A549 (cell line): ENCODE data around the gene TMEM120B. TPM values are rescaled to one million over a fixed set of nuclear protein-coding genes. Genes with fewer than 3 reads are reported as not detected.
A peak's percentile ranks its signal among the peaks of the same experiment; 100 is the strongest.

Source experiments
- ATAC-seq, 2 experiments: fragments of 200-7000 bp in 1 of 2; fragments of >200 bp in 1 of 2; cut with Nextera tagmentation in 1 of 2; cut with Tn5 transposase in 1 of 2; 3 replicates each; pipeline versions ENCODE4 v1.8.0 to v1.9.1; 2018 to 2020; ENCODE audit warnings: mild to moderate bottlenecking in 1 of 2, moderate library complexity in 1 of 2
- CTCF ChIA-PET: fragments of 300-600 bp; sonication (Branson Sonifier 250); formaldehyde crosslinking; extraction: SDS; loops from one replicate; lab custom pipeline; 2021; ENCODE audit warnings: antibody characterized with exemption, inconsistent platforms; lab: Yijun Ruan, JAX
- POLR2A ChIA-PET: fragments of 350-600 bp; formaldehyde crosslinking; extraction: SDS; loops from one replicate; lab custom pipeline; 2021; ENCODE audit warnings: antibody characterized with exemption, inconsistent platforms; lab: Yijun Ruan, JAX
- DNase-seq, 2 experiments: peaks; one replicate each; pipeline versions ENCODE4 v3.0.0 to v3.0.0-alpha.2; 2011 to 2016; ENCODE audit warnings: low read depth in 1 of 2, low spot score in 1 of 2
- FAIRE-seq: peaks from 2 replicates; lab custom pipeline; 2011; peaks lifted over from hg19 to GRCh38; lab: Jason Lieb, UNC
- H3K27ac ChIP-seq, 2 experiments: fragments of >200 bp; sonication (Bioruptor Twin); formaldehyde crosslinking; 3 replicates each; pipeline ENCODE4 v1.5.1; 2016 to 2017
- H3K4me1 ChIP-seq: fragments of >200 bp; sonication (Bioruptor Twin); formaldehyde crosslinking; 3 replicates; pipeline ENCODE4 v1.6.1; 2016
- H3K4me2 ChIP-seq: fragments of >200 bp; sonication (Bioruptor Twin); formaldehyde crosslinking; 3 replicates; pipeline ENCODE4 v1.6.1; 2016
- H3K4me3 ChIP-seq: fragments of >200 bp; sonication (Bioruptor Twin); formaldehyde crosslinking; 3 replicates; pipeline ENCODE4 v1.5.1; 2016
- H3K9me3 ChIP-seq: fragments of >200 bp; sonication (Bioruptor Twin); formaldehyde crosslinking; 3 replicates; pipeline ENCODE4 v1.6.1; 2016
- BCL3 ChIP-seq: fragments of >200 bp; sonication (Bioruptor Twin); formaldehyde crosslinking; IDR thresholded peaks from 3 replicates; pipeline ENCODE4 v1.6.1; 2016
- BHLHE40 ChIP-seq: IDR thresholded peaks from 2 replicates; pipeline ENCODE4 v1.6.1; 2012; ENCODE audit warnings: low read depth, low read length, inconsistent platforms
- CEBPB ChIP-seq, 2 experiments: fragments of >200 bp in 1 of 2; sonication (Bioruptor Twin) in 1 of 2; formaldehyde crosslinking in 1 of 2; IDR thresholded peaks; 2 replicates each; pipeline ENCODE4 v1.6.1; 2012 to 2016
- CHD2 ChIP-seq: fragments of 150-350 bp; IDR thresholded peaks from 2 replicates; pipeline ENCODE4 v1.6.1; 2014; ENCODE audit warnings: low read length; ENCODE audit not compliant: partially characterized antibody
- CTCF ChIP-seq: fragments of >200 bp; sonication (Bioruptor Twin); formaldehyde crosslinking; IDR thresholded peaks from 3 replicates; pipeline ENCODE4 v1.5.1; 2016
- EP300 ChIP-seq, 2 experiments: fragments of >200 bp; sonication (Bioruptor Twin); formaldehyde crosslinking; IDR thresholded peaks; 2 replicates in 1 of 2; 3 replicates in 1 of 2; pipeline ENCODE4 v1.6.1; 2016 to 2017
- FOSB ChIP-seq: fragments of 250-450 bp; sonication (Bioruptor Pico); IDR thresholded peaks from 2 replicates; pipeline ENCODE4 v1.5.0; 2020; ENCODE audit warnings: mild to moderate bottlenecking, moderate library complexity
- FOSL2 ChIP-seq, 2 experiments: fragments of 450-650 bp in 1 of 2; fragments of >200 bp in 1 of 2; sonication (Bioruptor Twin) in 1 of 2; formaldehyde crosslinking; IDR thresholded peaks; 2 replicates each; pipeline versions ENCODE4 v1.5.0 to v1.6.1; 2016 to 2020; ENCODE audit warnings: mild to moderate bottlenecking in 1 of 2, moderate library complexity in 1 of 2
- FOXS1 ChIP-seq: fragments of 250-450 bp; sonication (Bioruptor Pico); IDR thresholded peaks from 2 replicates; pipeline ENCODE4 v1.5.0; 2020; ENCODE audit warnings: mild to moderate bottlenecking, moderate library complexity
- GATA3 ChIP-seq: IDR thresholded peaks from 2 replicates; pipeline ENCODE4 v1.6.1; 2012; ENCODE audit warnings: borderline replicate concordance
- HES2 ChIP-seq: fragments of >200 bp; sonication (Bioruptor Twin); formaldehyde crosslinking; IDR thresholded peaks from 2 replicates; pipeline ENCODE4 v1.6.1; 2016
- KDM1A ChIP-seq: fragments of 200-600 bp; sonication (generic); IDR thresholded peaks from 2 replicates; pipeline ENCODE4 v1.6.1; 2016; ENCODE audit warnings: low read depth, mild to moderate bottlenecking
- MAFK ChIP-seq: fragments of 450-650 bp; IDR thresholded peaks from 2 replicates; pipeline ENCODE4 v1.6.1; 2014; ENCODE audit not compliant: partially characterized antibody
- MAX ChIP-seq: IDR thresholded peaks from 2 replicates; pipeline ENCODE4 v1.6.1; 2012
- MYC ChIP-seq: IDR thresholded peaks from 2 replicates; pipeline ENCODE4 v1.6.1; 2012; ENCODE audit warnings: mild to moderate bottlenecking, inconsistent platforms, low read length, improper control_type of control experiment, borderline replicate concordance
- PBX3 ChIP-seq: IDR thresholded peaks from 2 replicates; pipeline ENCODE4 v1.6.1; 2012
- POLR2AphosphoS2 ChIP-seq: conservative IDR thresholded peaks from 2 replicates; pipeline ENCODE4 v1.6.1; 2012; ENCODE audit warnings: low read length, improper control_type of control experiment, inconsistent platforms
- RAD21 ChIP-seq, 2 experiments: fragments of >200 bp in 1 of 2; sonication (Bioruptor Twin) in 1 of 2; formaldehyde crosslinking in 1 of 2; IDR thresholded peaks in 1 of 2; conservative IDR thresholded peaks in 1 of 2; 2 replicates in 1 of 2; 3 replicates in 1 of 2; pipeline ENCODE4 v1.6.1; 2012 to 2018; ENCODE audit warnings: inconsistent platforms in 1 of 2
- RCOR1 ChIP-seq: fragments of 150-350 bp; IDR thresholded peaks from 2 replicates; pipeline ENCODE4 v1.6.1; 2014; ENCODE audit warnings: antibody characterized with exemption, low read length, low read depth
- REST ChIP-seq: fragments of 200-600 bp; sonication (generic); IDR thresholded peaks from 2 replicates; pipeline ENCODE4 v1.6.1; 2016; ENCODE audit warnings: antibody characterized with exemption, mild to moderate bottlenecking, moderate library complexity
- SMC3 ChIP-seq: fragments of >200 bp; sonication (Bioruptor Twin); formaldehyde crosslinking; IDR thresholded peaks from 3 replicates; pipeline ENCODE4 v1.6.1; 2018; ENCODE audit warnings: inconsistent platforms
- ZC3H11A ChIP-seq: fragments of 450-650 bp; IDR thresholded peaks from 2 replicates; pipeline ENCODE4 v1.6.1; 2014; ENCODE audit warnings: antibody characterized with exemption, mild to moderate bottlenecking
- ZNF302 ChIP-seq: fragments of 250-450 bp; sonication (Bioruptor Pico); IDR thresholded peaks from 2 replicates; pipeline ENCODE4 v1.9.0; 2021; ENCODE audit warnings: inconsistent platforms, mild to moderate bottlenecking, moderate library complexity
- WGBS: methylation state at CpG from one replicate; pipeline ENCODE4 v1.1.6; 2017; ENCODE audit errors: missing lambda C conversion rate; 5-methylcytosine and 5-hydroxymethylcytosine counted together
- polyA plus RNA-seq, 4 experiments: library from polyadenylated mRNA; depleted of rRNA in 3 of 4; stranded (reverse); fragments of >200 nt; fragmentation: RNase III in 1 of 4; extraction: RNeasy Plus Mini Kit Qiagen cat#74134 plus additional on column Dnase treatment in 1 of 4; gene quantifications; 2 replicates in 3 of 4; 3 replicates in 1 of 4; pipeline ENCODE4 v1.2.3, GENCODE V29; 2011 to 2017

TMEM120B gene
- polyA plus RNA-seq, 2 of the 4 experiments (the other 2 are of a cell fraction) = 10.6 to 13.2 TPM

- Histone ChIP-seq H3K27ac (peak overlapping the region in 1 of 2 experiments; percentile 87; a peak in 4 of 6 replicates), H3K4me3 (no peak overlapping the region), H3K9me3 (no peaks in the 10 kb centered on the region), H3K4me1 (peaks cover 23% of the 10 kb centered on the region), H3K4me2 (no peak overlapping the region)
- DNase-seq (no peak), FAIRE-seq (no peak), ATAC-seq (no peak)
- TF ChIP-seq CEBPB (IDR thresholded peaks at IDR 0.05) (no peak), SMC3 (no peak), POLR2AphosphoS2 (no peak), FOSB (no peak), MYC (no peak), FOSL2 (IDR thresholded peaks at IDR 0.05) (no peak), FOSL2 (CRISPR knock-in tag; IDR thresholded peaks at IDR 0.05) (no peak), EP300 (IDR thresholded peaks at IDR 0.05) (no peak), MAFK (no peak), CTCF (no peak)
- CTCF ChIA-PET = interaction anchor here (1.7 kb wide), 1 partner anchor 10 kb away, joined by 3 read pairs; no protein-coding TSS in a partner anchor
- POLR2A ChIA-PET = no interaction called here
- WGBS = no CpG with 5 or more reads among the region's 1 CpG
Measured at GRCh38 chr12:121751034-121751433, 38.5 kb downstream of the TMEM120B start.

GRCh38 chr12:121751749-121752351 lies 39.3 kb downstream of the TMEM120B start:
- H3K4me1 ChIP-seq = peaks cover 23% of the 10 kb centered on the region
- no peak overlapping the region for H3K4me3 ChIP-seq
- CTCF ChIA-PET = interaction anchor here (1.0 to 1.7 kb wide), 3 partner anchors 9 to 54 kb away, joined by 3 read pairs; partner anchors contain the start of gene RHOF
- FAIRE-seq (no peak), ATAC-seq (no peak)
- H3K27ac ChIP-seq = peak overlapping the region in 1 of 2 experiments; percentile 87; a peak in 3 of 6 replicates
- no peak for TF ChIP-seq FOXS1
- no peak for TF ChIP-seq RAD21 (conservative IDR thresholded peaks at IDR 0.05 in 1 of 2, IDR thresholded peaks at IDR 0.05 in 1 of 2)
- no peak for TF ChIP-seq RCOR1
- no peak for TF ChIP-seq CHD2
- no peak for TF ChIP-seq BHLHE40
- TF ChIP-seq GATA3 = no peak
- no peak for TF ChIP-seq HES2
- TF ChIP-seq ZNF302 (CRISPR knock-in tag) = no peak
- no peak for TF ChIP-seq MAX
- TF ChIP-seq FOSB = no peak
- no peak for TF ChIP-seq BCL3
- TF ChIP-seq KDM1A = no peak
- no peak for TF ChIP-seq PBX3
- TF ChIP-seq REST = no peak
- TF ChIP-seq ZC3H11A = no peak
- TF ChIP-seq, all 56 proteins: peak for 0
- 96% methylated on average over 12 of the region's 12 CpGs for WGBS
- Histone ChIP-seq H3K9me3 (no peaks in the 10 kb centered on the region), H3K4me2 (no peak overlapping the region)
- POLR2A ChIA-PET = no interaction called here
- DNase-seq = no peak
